Osteocyte (in vitro differentiated cells): ENCODE results near the gene TSC22D2. TPM values are rescaled to one million over a fixed set of nuclear protein-coding genes. Genes with fewer than 3 reads are reported as not detected.

Experiments
- DNase-seq: peaks from one replicate; pipeline ENCODE4 v3.0.0; 2021; ENCODE audit warnings: mixed read lengths; ENCODE audit not compliant: unreplicated experiment; ENCODE audit errors: extremely low spot score
- H3K27ac Mint-ChIP-seq: one replicate; pipeline ENCODE4 v1.8.0; 2021; ENCODE audit warnings: mild to moderate bottlenecking, mixed read lengths; ENCODE audit not compliant: unreplicated experiment
- H3K27me3 Mint-ChIP-seq: one replicate; pipeline ENCODE4 v1.8.0; 2021; ENCODE audit warnings: mixed read lengths; ENCODE audit not compliant: unreplicated experiment
- H3K36me3 Mint-ChIP-seq: one replicate; pipeline ENCODE4 v1.8.0; 2021; ENCODE audit warnings: mixed read lengths; ENCODE audit not compliant: unreplicated experiment
- H3K4me1 Mint-ChIP-seq: one replicate; pipeline ENCODE4 v1.8.0; 2021; ENCODE audit warnings: mixed read lengths; ENCODE audit not compliant: unreplicated experiment
- H3K4me3 Mint-ChIP-seq: one replicate; pipeline ENCODE4 v1.8.0; 2021; ENCODE audit warnings: mild to moderate bottlenecking, moderate library complexity, mixed read lengths; ENCODE audit not compliant: unreplicated experiment
- H3K9me3 Mint-ChIP-seq: one replicate; pipeline ENCODE4 v1.8.0; 2021; ENCODE audit warnings: mixed read lengths; ENCODE audit not compliant: unreplicated experiment
- CTCF ChIP-seq: fragments of 200-600 bp; sonication (generic); IDR thresholded peaks from 2 replicates; pipeline ENCODE4 v1.5.0; 2021; ENCODE audit warnings: antibody characterized with exemption, mild to moderate bottlenecking, moderate library complexity
- total RNA-seq: library from RNA; stranded (reverse); gene quantifications from 2 replicates; pipeline ENCODE4 v1.2.1, GENCODE V29; 2021

Gene TSC22D2
- total RNA-seq, 1 donor from 2014 or later: 51.3 TPM

GRCh38 chr3:150503402-150504099, 95.5 kb downstream of the TSC22D2 start:
- H3K36me3 Mint-ChIP-seq: no peaks in the 10 kb centered on the region
- no peaks in the 10 kb centered on the region for H3K27me3 Mint-ChIP-seq
- no peak overlapping the region for H3K4me3 Mint-ChIP-seq
- peaks cover 4% of the 10 kb centered on the region for H3K9me3 Mint-ChIP-seq
- H3K4me1 Mint-ChIP-seq: no peaks in the 10 kb centered on the region
- no peak overlapping the region for H3K27ac Mint-ChIP-seq
- DNase-seq: no peak
- TF ChIP-seq CTCF: no peak

- no peaks in the 10 kb centered on the region for H3K36me3 Mint-ChIP-seq
- H3K27ac Mint-ChIP-seq: no peak overlapping the region
- no peak for TF ChIP-seq CTCF
- no peaks in the 10 kb centered on the region for H3K4me1 Mint-ChIP-seq
- no peak overlapping the region for H3K4me3 Mint-ChIP-seq
- no peaks in the 10 kb centered on the region for H3K27me3 Mint-ChIP-seq
- peaks cover 4% of the 10 kb centered on the region for H3K9me3 Mint-ChIP-seq
- DNase-seq: no peak
Observed at GRCh38 chr3:150504483-150504882, 96.4 kb downstream of the TSC22D2 start.

DNA sequence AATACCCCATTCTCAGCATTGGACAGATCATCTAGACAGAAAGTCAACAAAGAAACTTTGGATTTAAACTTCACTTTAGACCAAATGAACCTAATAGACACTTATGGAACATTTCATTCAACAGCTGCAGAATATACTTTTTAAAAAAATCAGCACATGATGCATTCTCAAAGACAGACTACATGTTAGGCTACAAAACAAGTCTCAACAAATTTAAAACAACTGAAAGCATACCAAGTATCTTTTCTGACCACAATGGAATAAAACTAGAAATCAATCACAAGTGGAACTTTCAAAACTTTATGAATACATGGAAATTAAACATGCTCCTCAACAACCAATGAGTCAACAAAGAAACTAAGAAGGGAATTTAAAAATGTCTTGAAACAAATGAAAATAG, 100.3 kb downstream of the TSC22D2 start:
- Mint-ChIP-seq H3K27me3 (no peaks in the 10 kb centered on the region), H3K4me1 (peaks cover 2% of the 10 kb centered on the region), H3K9me3 (peaks cover 4% of the 10 kb centered on the region), H3K4me3 (no peak overlapping the region), H3K36me3 (no peaks in the 10 kb centered on the region), H3K27ac (no peak overlapping the region)
- TF ChIP-seq CTCF: no peak
- no peak for DNase-seq

GRCh38 chr3:150509780-150510179, 101.7 kb downstream of the TSC22D2 start:
- Mint-ChIP-seq H3K27me3 (no peaks in the 10 kb centered on the region), H3K4me1 (peaks cover 2% of the 10 kb centered on the region), H3K4me3 (no peak overlapping the region), H3K27ac (no peak overlapping the region), H3K9me3 (peaks cover 4% of the 10 kb centered on the region), H3K36me3 (no peaks in the 10 kb centered on the region)
- DNase-seq: no peak
- no peak for TF ChIP-seq CTCF

DNA sequence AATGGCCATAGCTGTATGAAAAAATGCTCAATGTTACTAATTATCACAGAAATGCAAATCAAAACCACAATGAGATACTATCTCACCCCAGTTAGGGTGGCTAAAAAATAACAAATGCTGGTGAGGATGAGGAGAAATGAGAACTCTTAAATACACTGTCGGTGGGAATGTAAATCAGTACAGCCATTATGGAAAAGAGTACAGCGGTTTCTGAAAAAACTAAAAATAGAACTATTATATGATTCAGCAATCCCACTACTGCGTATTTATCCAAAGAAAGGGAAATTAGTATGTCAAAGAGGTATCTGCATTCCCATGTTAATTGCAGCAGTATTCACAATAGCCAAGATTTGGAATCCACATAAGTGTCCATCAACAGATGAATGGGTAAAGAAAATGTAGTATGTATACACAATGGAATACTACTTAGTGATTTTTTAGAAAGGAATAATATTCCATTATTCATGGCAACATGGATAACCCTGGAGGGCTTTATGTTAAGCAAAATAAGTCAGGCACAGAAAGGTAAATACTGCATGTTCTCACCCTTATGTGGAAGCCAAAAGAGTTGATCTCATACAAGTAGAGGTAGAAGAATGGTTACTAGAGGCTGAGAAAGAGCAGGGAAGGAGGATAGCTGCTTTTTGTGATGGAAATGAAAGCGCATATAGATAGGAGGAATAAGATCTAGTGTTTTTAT, 103.2 kb downstream of the TSC22D2 start:
- Mint-ChIP-seq H3K27me3 (no peaks in the 10 kb centered on the region), H3K4me3 (no peak overlapping the region)
- DNase-seq: no peak

More for the DNA sequence above, 103.2 kb downstream of the TSC22D2 start:
- no peak for TF ChIP-seq CTCF
- Mint-ChIP-seq H3K27ac (no peak overlapping the region), H3K9me3 (peaks cover 10% of the 10 kb centered on the region), H3K4me1 (peaks cover 2% of the 10 kb centered on the region), H3K36me3 (no peaks in the 10 kb centered on the region)
